Measurements from ENCODE around the gene PLGLB1. TPM values are rescaled to one million over a fixed set of nuclear protein-coding genes. Genes with fewer than 3 reads are reported as not detected.
A peak's percentile ranks its signal among the peaks of the same experiment; 100 is the strongest.
"Not testable (repeated sequence)": the region's sequence is repeated elsewhere in the genome, so short reads cannot be mapped to it uniquely, and the experiment has no call there.

The PLGLB1 gene
- total and polyA plus RNA-seq, 2 of the 13 experiments (the other 11 are each of a cell fraction or from before 2014, with no cell fraction given) = 0.20 to 0.26 TPM

DNA sequence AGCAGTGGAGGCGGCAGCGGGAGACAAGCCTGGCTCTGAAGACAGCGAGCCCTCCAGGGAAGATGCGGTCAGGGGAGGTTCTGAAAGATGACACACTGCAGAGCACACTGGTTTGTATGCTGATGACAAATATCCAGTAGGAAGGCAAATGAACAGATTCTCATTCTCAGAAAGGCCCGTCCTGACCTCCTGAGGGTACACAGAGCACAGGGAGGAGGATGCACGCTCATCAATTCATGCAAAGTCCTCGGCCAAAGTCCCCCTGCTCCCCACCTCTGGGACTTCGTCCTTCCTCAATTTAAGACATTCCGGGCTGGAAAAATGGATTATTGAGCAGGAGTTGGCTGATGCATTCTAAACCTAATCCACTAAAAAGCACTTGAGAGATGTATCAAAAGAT, 2.6 kb downstream of the PLGLB1 start:
- WGBS (ENCODE audit: low lambda C conversion rate) = 55% methylated on average over 6 of the region's 9 CpGs
- CTCF ChIA-PET (ENCODE audit: low intra/inter-chr PET ratio, low total read pairs); H3K4me2 ChIP-seq (ENCODE audit: low read depth, low read length); POLR2A ChIA-PET; H3K4me1 ChIP-seq (ENCODE audit: insufficient read depth, low read length); H4K20me1 ChIP-seq (ENCODE audit: insufficient read depth, low read length); FAIRE-seq; H3K36me3 ChIP-seq (replicated peaks in 1 of 2; ENCODE audit: control insufficient read depth in 1 of 2, insufficient read depth in 2 of 2, low read length in 2 of 2); H3K79me2 ChIP-seq (ENCODE audit: insufficient read depth, low read length); BruUV-seq (replicated peaks); H3K9me3 ChIP-seq (ENCODE audit: low read length); intact Hi-C loops (cut with micrococcal nuclease; ENCODE audit: unreplicated experiment); DNase-seq (ENCODE audit: low spot score); H3K27ac ChIP-seq (ENCODE audit: extremely low read length, insufficient read depth, low read length); H3K9ac ChIP-seq (ENCODE audit: insufficient read depth, low read depth, low read length); H3K4me3 ChIP-seq (replicated peaks in 1 of 3; ENCODE audit: insufficient read depth in 1 of 3, low read depth in 2 of 3, low read length in 3 of 3); H2AFZ ChIP-seq (ENCODE audit: low read length); H3K27me3 ChIP-seq (ENCODE audit: control insufficient read depth in 1 of 2, insufficient read depth in 2 of 2, low read length in 2 of 2); in situ Hi-C loops (cut with HindIII; ENCODE audit: extremely low pct_ligation_motif_present, low pct_unique_long_range_greater_than_20kb): not testable (repeated sequence)
- peak; percentile 54; the same call in 2 of the 3 replicates for ATAC-seq

DNA sequence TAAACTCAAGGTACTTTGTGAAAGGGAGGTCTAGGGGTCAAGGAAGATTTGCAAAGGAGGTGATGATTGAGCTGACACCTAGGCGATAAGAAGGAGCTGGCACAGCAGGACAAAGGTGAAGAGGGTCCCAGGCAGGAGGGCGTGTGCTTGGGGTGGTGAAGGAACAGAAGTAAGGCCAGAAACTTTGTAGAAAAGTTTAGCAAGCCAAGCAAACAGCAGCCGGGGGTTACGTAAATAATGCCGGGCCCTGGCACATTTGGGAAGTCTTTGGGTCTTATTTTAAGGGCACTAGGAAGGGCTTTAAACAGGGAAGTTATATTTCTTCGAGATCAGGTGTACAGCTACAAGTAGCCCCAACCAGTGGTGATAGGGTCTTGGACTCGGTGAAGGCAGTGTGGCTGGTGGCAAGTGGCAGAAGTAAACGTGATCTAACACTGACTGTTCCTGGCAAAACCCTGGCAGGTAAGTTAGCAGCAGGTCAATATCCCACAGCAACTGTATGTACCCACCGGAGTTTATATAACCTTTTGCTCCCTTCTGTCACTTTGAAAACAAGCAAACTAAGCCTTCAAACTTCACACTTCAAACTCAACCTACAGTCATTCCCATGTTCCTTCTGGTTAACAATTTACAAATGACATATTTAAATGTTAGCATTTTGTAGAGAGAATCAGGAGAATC, 7.0 kb downstream of the PLGLB1 start:
- H3K4me2 ChIP-seq (ENCODE audit: low read depth, low read length); H3K79me2 ChIP-seq (ENCODE audit: insufficient read depth, low read length); H3K9me3 ChIP-seq (ENCODE audit: low read length); intact Hi-C loops (cut with micrococcal nuclease; ENCODE audit: unreplicated experiment); H2AFZ ChIP-seq (ENCODE audit: low read length); BruUV-seq (replicated peaks); H3K36me3 ChIP-seq (replicated peaks in 1 of 2; ENCODE audit: control insufficient read depth in 1 of 2, insufficient read depth in 2 of 2, low read length in 2 of 2); CTCF ChIA-PET (ENCODE audit: low intra/inter-chr PET ratio, low total read pairs); in situ Hi-C loops (cut with HindIII; ENCODE audit: extremely low pct_ligation_motif_present, low pct_unique_long_range_greater_than_20kb); H4K20me1 ChIP-seq (ENCODE audit: insufficient read depth, low read length); POLR2A ChIA-PET; H3K27me3 ChIP-seq (ENCODE audit: control insufficient read depth in 1 of 2, insufficient read depth in 2 of 2, low read length in 2 of 2); H3K4me1 ChIP-seq (ENCODE audit: insufficient read depth, low read length); FAIRE-seq; H3K27ac ChIP-seq (ENCODE audit: extremely low read length, insufficient read depth, low read length); H3K4me3 ChIP-seq (replicated peaks in 1 of 3; ENCODE audit: insufficient read depth in 1 of 3, low read depth in 2 of 3, low read length in 3 of 3); DNase-seq (ENCODE audit: low spot score); H3K9ac ChIP-seq (ENCODE audit: insufficient read depth, low read depth, low read length); TF ChIP-seq NR2F6 (IDR thresholded peaks at IDR 0.05): not testable (repeated sequence)
- 0% methylated on average over 2 of the region's 9 CpGs for WGBS (ENCODE audit: low lambda C conversion rate)
- peak; percentile 92 for ATAC-seq
- TF ChIP-seq RARA (CRISPR knock-in tag; IDR thresholded peaks at IDR 0.05) = peak; percentile 56; the same call in 1 of the 2 replicates
- TF ChIP-seq, protein P1, sequence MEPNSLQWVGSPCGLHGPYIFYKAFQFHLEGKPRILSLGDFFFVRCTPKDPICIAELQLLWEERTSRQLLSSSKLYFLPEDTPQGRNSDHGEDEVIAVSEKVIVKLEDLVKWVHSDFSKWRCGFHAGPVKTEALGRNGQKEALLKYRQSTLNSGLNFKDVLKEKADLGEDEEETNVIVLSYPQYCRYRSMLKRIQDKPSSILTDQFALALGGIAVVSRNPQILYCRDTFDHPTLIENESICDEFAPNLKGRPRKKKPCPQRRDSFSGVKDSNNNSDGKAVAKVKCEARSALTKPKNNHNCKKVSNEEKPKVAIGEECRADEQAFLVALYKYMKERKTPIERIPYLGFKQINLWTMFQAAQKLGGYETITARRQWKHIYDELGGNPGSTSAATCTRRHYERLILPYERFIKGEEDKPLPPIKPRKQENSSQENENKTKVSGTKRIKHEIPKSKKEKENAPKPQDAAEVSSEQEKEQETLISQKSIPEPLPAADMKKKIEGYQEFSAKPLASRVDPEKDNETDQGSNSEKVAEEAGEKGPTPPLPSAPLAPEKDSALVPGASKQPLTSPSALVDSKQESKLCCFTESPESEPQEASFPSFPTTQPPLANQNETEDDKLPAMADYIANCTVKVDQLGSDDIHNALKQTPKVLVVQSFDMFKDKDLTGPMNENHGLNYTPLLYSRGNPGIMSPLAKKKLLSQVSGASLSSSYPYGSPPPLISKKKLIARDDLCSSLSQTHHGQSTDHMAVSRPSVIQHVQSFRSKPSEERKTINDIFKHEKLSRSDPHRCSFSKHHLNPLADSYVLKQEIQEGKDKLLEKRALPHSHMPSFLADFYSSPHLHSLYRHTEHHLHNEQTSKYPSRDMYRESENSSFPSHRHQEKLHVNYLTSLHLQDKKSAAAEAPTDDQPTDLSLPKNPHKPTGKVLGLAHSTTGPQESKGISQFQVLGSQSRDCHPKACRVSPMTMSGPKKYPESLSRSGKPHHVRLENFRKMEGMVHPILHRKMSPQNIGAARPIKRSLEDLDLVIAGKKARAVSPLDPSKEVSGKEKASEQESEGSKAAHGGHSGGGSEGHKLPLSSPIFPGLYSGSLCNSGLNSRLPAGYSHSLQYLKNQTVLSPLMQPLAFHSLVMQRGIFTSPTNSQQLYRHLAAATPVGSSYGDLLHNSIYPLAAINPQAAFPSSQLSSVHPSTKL (CRISPR knock-in tag; IDR thresholded peaks at IDR 0.05) = 0 out of 2 replicates have a peak, but pooled peaks have one; percentile 19
- TF ChIP-seq NR2F6 (CRISPR knock-in tag; IDR thresholded peaks at IDR 0.05) = peak; percentile 12; the same call in 1 of the 2 replicates

DNA sequence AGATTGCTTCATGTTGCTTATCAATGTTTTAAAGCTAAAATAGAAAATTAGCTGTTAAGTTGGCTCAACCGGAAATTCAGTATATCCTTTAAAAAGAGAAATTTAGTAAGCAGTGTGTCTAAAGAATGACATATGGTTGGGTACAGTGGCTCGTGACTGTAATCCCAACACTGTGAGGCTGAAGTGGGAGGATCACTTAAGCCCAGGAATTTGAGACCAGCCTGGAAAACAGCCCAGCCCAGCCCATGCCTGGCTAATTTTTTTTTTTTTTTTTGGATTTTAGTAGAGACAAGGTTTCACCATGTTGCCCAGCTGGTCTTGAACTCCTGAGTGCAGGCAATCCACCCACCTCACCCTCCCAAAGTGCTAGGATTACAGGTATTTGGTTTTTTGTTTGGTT, 17.2 kb downstream of the PLGLB1 start:
- no CpG with 5 or more reads among the region's 2 CpGs for WGBS (ENCODE audit: low lambda C conversion rate)
- FAIRE-seq; H3K27ac ChIP-seq (ENCODE audit: extremely low read length, insufficient read depth, low read length); H3K4me3 ChIP-seq (replicated peaks in 1 of 3; ENCODE audit: insufficient read depth in 1 of 3, low read depth in 2 of 3, low read length in 3 of 3); intact Hi-C loops (cut with micrococcal nuclease; ENCODE audit: unreplicated experiment); in situ Hi-C loops (cut with HindIII; ENCODE audit: extremely low pct_ligation_motif_present, low pct_unique_long_range_greater_than_20kb); DNase-seq (ENCODE audit: low spot score); H3K27me3 ChIP-seq (ENCODE audit: control insufficient read depth in 1 of 2, insufficient read depth in 2 of 2, low read length in 2 of 2); H3K4me2 ChIP-seq (ENCODE audit: low read depth, low read length); ATAC-seq; H3K36me3 ChIP-seq (replicated peaks in 1 of 2; ENCODE audit: control insufficient read depth in 1 of 2, insufficient read depth in 2 of 2, low read length in 2 of 2); H4K20me1 ChIP-seq (ENCODE audit: insufficient read depth, low read length); CTCF ChIA-PET (ENCODE audit: low intra/inter-chr PET ratio, low total read pairs); H3K9ac ChIP-seq (ENCODE audit: insufficient read depth, low read depth, low read length); H3K79me2 ChIP-seq (ENCODE audit: insufficient read depth, low read length); BruUV-seq (replicated peaks); H3K9me3 ChIP-seq (ENCODE audit: low read length); H2AFZ ChIP-seq (ENCODE audit: low read length); POLR2A ChIA-PET; H3K4me1 ChIP-seq (ENCODE audit: insufficient read depth, low read length): not testable (repeated sequence)

Data from HepG2 (cell line).